ENCODE results near the gene FRS2.

DNA sequence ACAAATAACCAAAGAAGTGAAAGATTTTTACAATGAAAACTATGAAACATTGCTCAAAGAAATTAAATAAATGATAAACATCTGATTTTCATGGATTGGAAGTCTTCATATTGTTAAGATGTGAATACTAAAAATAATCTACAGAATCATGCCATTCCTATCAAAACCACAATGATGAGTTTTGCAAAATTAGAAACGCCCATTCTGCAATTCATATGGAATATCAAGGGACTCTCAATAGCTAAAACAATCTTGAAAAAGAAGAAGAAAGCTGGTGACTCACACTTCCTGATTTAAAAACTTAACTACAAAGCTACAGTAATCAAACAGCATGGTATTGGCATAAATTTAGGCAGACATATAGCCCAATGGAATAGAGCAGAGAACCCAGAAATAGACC lies 74.9 kb downstream of the FRS2 start:
- TF ChIP-seq, protein P1, sequence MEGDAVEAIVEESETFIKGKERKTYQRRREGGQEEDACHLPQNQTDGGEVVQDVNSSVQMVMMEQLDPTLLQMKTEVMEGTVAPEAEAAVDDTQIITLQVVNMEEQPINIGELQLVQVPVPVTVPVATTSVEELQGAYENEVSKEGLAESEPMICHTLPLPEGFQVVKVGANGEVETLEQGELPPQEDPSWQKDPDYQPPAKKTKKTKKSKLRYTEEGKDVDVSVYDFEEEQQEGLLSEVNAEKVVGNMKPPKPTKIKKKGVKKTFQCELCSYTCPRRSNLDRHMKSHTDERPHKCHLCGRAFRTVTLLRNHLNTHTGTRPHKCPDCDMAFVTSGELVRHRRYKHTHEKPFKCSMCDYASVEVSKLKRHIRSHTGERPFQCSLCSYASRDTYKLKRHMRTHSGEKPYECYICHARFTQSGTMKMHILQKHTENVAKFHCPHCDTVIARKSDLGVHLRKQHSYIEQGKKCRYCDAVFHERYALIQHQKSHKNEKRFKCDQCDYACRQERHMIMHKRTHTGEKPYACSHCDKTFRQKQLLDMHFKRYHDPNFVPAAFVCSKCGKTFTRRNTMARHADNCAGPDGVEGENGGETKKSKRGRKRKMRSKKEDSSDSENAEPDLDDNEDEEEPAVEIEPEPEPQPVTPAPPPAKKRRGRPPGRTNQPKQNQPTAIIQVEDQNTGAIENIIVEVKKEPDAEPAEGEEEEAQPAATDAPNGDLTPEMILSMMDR (IDR thresholded peaks at IDR 0.05): no peak
- TF ChIP-seq POLR2A (IDR thresholded peaks at IDR 0.05) (no peak), POLR2AphosphoS5 (IDR thresholded peaks at IDR 0.05) (no peak)

All from prostate gland (tissue), 2 donors.